ENCODE data around the gene ERC2.

The ERC2 gene

GRCh38 chr3:55596212-55596611 is 872.1 kb downstream of the ERC2 start:
- DNase-seq: no peak

DNA sequence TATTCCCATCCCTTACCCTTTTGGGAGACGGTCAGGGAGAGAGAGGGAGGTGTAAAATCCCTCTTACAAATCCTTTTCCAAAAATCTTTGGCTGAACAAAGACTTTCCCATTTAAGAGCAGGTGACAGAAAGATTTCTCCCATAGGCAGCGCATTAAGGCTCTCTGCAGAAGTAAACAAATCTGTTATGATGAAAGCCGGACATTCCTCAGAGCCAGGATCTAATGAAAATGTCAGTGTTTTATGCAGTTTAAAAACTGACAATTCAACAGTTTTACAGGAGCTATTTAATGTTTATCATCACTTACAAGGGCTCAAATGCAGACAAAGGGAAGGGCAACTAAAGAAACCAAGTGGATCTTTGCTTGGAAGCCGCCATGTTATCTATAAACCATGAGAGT is 872.8 kb downstream of the ERC2 start:
- DNase-seq: no peak

DNA sequence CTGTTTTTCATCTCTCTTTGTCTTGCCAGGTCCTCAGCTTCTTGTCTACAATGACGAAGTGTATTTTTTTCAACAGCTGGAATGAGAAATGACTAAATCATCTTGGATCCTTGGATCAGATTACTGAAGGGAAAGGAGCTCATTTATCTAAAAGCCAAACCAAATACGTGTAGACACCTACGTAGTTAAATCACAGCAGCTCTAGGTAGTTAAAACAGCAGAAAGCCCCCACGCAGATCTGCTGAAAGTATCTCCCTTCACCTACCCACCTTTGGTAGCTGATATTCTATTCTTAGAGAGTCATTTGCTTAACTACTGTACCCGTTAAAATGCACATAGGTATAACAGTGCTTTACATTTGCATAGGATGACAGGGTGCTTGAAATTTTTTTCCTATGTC is 875.7 kb downstream of the ERC2 start:
- DNase-seq: no peak

GRCh38 chr3:55591888-55592287 is 876.4 kb downstream of the ERC2 start:
- no peak for DNase-seq

- no peak for DNase-seq
Observed at GRCh38 chr3:55588146-55588765, 880.0 kb downstream of the ERC2 start.

DNA sequence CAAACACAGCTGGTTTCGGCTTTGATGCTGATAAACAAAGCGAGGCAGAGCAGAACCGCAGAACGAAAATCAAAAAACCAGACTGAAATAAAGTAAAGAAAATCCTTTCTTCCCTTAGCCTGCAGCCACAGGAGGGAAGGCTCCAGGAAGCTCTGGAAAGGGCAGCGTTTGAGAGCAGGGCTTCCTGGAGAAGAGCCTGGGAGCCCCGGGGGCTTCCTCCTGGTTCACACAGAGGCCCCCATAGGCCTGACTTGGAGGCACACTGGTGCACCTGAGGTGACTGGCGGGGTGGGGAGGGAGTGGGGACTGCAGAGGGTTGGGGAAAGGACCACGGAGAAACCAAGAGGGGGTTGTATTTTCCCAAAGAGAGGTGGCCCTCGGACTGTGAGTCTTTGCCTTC is 882.4 kb downstream of the ERC2 start:
- DNase-seq: no peak

GRCh38 chr3:55584716-55585368 is 883.4 kb downstream of the ERC2 start:
- DNase-seq: no peak

- DNase-seq: no peak
Observed at GRCh38 chr3:55584030-55584429, 884.2 kb downstream of the ERC2 start.

GRCh38 chr3:55583475-55583874 is 884.8 kb downstream of the ERC2 start:
- DNase-seq: no peak

DNA sequence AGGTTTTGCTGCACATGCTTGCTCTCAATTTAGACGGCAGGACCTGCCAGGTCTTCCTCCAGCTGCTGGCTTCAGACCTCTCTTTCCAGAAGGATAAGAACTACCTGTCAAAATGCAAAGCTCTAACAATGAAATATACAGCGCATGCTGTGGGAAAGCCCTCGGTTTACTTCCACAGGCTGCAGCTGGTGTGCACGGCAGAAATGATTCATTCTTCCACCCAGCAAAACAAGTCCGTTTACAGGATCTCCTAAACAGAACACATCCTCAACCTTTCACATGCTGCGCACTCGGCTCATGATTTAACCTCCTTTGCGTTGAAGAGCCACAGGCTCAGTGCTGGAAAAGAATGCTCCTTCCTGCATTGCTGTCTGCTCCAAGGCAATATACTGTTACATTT is 888.8 kb downstream of the ERC2 start:
- DNase-seq: no peak

DNA sequence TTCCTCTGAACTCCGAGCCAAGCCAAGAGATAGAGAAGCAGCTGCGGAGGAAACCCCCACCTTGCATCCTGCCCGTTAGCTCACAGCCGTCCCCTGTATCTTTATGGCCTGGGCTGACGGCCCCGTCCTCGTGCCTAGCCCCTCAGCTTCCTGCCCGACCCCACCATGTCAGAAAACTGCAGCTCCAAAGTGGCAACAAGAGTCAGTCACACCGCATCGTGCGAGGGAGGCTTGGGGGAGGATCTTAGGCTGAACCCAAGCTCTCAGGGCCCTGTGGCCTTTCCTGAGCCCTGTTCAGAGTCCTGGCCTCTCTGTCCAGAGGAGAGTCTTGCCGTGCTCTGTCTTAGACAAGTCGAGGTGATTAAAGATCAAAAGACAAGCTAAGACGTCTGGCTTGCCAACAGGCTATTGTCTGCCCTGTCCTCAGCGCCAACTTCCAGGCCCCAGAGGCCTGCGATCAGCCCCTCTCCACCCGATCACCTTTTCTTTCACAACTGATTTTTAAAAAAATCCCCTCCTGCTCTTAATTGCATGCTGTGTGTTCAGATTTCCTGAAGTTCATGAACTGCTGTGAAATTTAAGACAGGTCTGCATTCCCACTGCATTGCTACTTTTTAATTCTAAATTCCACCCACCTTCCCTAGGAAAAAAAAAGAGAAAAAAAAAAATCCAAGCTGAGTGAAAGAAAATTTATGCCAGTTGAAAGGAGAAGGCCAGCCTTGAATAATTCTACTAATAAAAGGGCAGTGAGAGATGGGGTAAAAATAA is 891.5 kb downstream of the ERC2 start:
- DNase-seq: no peak

- DNase-seq: no peak
Observed at GRCh38 chr3:55574671-55575070, 893.6 kb downstream of the ERC2 start.

DNA sequence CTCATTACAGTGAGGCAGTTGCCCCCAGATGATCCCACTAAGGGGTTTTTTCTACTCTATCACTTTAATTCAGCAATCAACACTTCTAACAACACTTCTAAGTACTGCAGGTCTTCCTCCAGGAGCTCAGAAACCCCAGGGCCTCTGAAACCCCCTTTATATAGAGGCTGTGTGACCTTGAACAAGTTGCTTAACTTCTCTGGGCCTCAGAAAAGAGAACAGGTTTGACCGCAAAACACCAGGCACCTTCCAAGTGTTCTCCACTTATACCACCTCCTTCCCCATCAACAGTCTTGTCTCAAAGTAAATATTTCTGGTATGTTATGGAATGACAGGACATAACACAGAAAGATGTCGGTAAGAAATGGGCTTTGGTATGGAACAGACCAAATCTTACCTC is 895.5 kb downstream of the ERC2 start:
- DNase-seq: no peak

DNA sequence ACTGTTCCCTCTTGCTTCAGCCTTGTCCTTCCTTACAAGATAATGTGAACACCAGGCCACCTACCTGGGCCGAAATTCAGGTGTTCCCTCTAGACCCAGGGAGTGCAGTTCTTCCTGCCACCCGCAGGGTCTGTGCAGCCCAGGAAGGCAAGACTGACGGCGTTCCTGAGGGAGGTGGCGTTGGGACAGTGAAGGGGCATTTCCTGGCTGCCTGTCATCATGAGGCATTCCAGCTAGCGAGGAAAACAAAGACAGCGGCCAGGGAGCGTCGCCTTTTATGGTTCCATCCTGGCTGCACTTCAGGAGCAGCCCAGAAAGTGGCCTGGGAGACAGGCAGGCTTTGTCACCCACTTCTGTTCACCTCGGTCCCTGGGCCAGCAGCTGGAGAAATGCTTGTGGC is 896.4 kb downstream of the ERC2 start:
- no peak for DNase-seq

GRCh38 chr3:55571216-55571813 is 897.0 kb downstream of the ERC2 start:
- DNase-seq: no peak

- no peak for DNase-seq
Observed at GRCh38 chr3:55570271-55570711, 898.0 kb downstream of the ERC2 start.

GRCh38 chr3:55569033-55569599 is 899.2 kb downstream of the ERC2 start:
- no peak for DNase-seq

DNA sequence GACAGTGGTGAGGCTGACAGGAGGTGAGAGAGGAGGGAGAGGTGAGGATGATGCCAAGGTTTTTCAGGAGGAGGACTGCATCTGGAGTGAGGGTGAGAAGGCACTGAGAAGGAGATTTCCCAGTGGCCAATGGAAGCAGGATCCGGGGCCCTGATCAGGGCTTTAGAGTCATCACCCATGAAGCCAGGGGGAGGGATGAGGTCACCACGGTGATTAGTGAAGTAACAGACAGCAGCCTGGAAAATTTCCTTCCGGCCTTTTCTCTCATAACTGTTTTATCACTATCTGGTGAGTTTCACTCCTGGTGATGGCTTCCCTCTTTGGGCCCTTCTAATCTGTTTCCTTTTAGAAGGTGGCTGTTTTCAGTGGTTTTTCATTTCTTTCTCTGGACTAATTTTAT is 900.7 kb downstream of the ERC2 start:
- DNase-seq: no peak

GRCh38 chr3:55567121-55567520 is 901.1 kb downstream of the ERC2 start:
- DNase-seq: no peak

GRCh38 chr3:55565521-55565920 is 902.7 kb downstream of the ERC2 start:
- DNase-seq: no peak

GRCh38 chr3:55564726-55565125 is 903.5 kb downstream of the ERC2 start:
- no peak for DNase-seq

GRCh38 chr3:55562700-55563099 is 905.6 kb downstream of the ERC2 start:
- no peak for DNase-seq
